ENCODE data around the gene ANKRD33B. TPM values are rescaled to one million over a fixed set of nuclear protein-coding genes. Genes with fewer than 3 reads are reported as not detected.
"Not testable (repeated sequence)": the region's sequence is repeated elsewhere in the genome, so short reads cannot be mapped to it uniquely, and the experiment has no call there.

Gene ANKRD33B
- total RNA-seq, 1 donor = 10.8 TPM

DNA sequence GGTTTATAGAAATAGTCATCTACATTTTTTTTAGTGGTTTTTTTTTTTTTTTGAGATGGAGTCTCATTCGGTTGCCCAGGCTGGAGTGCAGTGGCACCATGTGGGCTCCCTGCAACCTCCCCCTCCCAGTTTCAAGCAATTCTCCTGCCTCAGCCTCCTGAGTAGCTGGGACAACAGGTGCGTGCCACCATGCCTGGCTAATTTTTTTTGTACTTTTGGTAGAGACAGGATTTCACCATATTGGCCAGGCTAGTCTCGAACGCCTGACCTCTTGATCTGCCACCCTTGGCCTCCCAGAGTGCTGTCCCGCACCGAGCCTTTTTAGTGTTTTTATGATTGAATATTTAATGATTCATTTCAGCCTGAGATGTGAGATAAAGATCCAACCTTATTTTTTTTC, 27.3 kb downstream of the ANKRD33B start:
- DNase-seq (ENCODE audit: low read depth in 2 of 3, low spot score in 2 of 3) = no peak

DNA sequence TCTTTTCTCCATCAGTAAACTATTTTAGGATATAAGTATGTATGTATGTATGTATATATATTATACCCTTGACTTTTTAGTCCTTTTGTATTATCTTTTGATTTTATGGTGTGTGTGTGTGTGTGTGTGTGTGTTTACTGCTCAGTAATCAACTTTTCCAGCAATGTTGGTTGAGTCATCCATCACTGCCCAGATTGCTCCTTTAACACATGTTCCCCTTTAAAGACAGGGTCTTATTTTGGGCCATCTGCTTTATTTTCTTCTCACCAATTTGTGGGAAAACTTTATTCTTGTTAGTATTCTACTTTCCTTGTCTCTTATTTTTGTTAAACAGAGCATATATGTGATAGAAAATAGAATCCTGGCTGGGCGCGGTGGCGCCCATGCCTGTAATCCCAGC, 28.1 kb downstream of the ANKRD33B start:
- no peak for DNase-seq (ENCODE audit: low read depth in 2 of 3, low spot score in 2 of 3)

DNA sequence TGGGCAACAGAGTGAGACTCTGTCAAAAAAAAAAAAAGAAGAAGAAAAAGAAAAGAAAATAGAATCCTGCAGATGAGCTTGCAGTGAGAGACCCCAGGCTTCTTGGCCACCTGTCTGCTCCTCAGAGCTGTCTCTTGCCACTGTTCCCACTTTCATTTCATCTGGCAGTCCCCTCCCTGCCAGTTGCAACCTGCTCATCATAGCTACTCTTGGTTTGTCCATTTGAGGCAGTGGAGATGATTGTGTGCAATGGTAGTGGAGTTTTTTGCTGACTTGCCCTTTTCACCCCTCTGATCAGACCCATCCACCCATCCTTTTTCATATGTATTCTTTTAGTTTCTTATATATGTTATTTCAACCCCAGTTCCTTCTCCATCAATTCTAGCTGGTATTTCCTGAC, 28.7 kb downstream of the ANKRD33B start:
- DNase-seq (ENCODE audit: low read depth in 2 of 3, low spot score in 2 of 3) = no peak

DNA sequence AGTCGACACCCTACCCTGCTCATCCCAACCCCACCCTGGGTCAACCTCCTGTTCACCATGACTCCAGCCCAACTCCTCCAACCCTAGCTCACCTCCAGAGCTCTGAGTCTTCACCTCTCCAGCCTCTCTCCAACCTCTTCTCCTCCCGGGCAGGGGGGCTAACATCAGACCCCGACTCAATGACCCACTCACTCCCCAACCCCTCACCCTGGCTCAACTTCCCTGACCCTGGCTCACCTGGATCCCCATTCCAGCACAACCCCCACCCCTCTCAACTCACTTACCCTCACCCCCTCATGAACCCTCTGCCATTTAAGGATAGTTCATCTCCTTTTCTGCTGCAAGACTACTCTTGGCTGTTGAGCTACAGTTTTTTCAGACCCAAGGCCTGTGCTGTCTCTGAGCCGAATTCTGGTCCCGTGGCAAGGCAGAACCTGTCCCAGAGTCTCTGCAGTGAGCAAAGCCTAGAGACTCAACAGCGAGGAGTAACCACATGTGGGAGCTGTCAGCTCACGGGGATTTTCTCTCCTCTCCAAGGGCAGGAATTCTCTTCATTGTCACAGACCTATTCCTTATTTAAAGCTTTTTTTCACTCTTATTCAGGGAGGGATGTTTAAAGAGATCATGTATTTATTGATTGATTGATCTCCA, 29.8 kb downstream of the ANKRD33B start:
- DNase-seq (ENCODE audit: low read depth in 2 of 3, low spot score in 2 of 3) = no peak

DNA sequence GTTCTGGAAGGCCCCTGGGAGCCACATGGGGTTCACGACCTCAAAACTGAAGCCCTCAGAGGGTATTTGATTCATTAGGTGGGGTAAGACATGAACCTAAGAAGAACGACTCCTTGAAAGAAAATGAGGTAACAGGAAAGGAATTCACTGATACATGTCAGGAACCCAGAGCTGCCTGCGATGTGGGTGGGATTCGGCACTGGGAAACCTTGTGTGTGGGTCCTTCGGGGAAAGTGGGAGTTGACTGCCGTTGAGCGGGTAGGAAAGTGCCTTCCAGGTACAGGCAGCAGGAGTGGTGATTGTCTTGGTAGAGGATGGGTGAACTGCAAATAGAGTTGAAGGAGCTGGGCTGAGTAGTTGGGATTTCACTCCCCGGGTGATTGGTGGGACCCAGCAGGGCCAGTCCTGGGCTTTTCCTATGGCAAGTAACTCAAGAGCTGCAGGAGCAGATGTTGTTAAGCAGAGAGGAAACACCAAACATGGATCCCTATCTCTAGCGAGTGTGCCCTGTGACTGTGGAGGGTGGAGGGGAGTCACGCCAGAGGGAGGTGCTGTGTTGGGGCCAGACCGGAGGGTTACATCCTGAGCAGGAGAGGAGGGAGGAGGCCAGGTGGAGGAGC, 30.8 kb downstream of the ANKRD33B start:
- DNase-seq (ENCODE audit: low read depth in 2 of 3, low spot score in 2 of 3) = no peak

DNA sequence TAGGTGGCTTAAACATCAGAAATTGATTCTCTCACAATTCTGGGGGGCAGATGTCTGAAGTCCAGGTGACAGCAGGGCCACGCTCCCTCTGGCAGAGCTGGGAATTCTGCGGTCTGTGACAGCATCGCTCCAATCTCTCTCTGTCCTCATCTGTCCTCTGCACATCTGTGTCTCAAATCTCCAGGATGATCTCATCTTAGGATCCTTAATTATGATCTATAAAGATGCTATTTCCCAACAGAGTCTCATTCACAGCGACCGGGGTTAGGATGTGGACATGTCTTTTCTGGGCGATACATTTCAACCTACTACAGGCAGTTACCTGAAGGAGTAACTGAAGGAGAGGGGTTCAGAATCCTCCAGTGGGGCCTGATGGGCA, 31.4 kb downstream of the ANKRD33B start:
- no peak for DNase-seq (ENCODE audit: low read depth in 2 of 3, low spot score in 2 of 3)

DNA sequence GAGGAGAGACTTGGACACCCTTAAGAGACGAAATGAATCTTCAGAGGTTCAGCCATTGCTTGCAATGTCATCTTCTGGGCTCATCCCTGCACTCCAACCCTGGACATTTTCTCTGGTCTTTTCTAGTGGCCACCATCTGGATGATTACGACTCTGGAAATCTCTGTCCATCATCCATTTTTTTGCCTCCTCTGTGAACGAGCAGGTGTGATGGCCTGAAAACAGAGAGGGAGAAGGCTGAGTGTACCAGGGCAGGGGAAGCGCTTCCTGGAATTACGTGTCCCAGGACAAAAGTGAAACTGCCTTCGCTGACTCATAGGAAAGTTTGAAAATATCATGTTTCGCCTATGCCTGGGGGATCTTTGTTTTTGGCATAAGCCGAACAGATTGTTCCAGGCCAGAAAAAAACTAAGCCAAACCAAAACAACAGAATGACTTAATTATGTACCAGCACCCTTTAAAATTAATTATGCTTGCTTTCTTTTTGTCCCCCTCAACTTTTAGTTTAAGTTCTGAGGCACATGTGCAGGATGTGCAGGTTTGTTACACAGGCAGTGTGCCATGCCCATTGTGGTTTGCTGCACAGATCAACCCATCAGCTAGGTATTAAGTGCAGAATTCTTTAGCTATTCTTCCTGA, 31.9 kb downstream of the ANKRD33B start:
- peak in 2 of 3 donors; percentile 49 to 65 for DNase-seq (ENCODE audit: low read depth in 2 of 3, low spot score in 2 of 3)

DNA sequence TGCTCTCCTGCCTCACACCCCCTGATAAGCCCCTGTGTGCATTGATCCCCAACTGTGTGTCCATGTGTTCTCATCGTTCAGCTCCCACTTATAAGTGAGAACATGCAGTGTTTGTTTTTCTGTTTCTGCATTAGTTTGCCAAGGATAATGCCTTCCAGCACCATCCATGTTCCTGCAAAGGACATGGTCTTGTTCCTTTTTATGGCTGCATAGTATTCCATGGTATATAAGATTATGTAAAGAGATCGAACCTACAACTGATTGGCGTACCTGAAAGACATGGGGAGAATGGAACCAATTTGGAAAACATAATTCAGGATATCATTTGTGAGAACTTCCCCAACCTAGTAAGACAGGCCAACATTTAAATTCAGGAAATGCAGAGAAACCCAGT, 32.4 kb downstream of the ANKRD33B start:
- no peak for DNase-seq (ENCODE audit: low read depth in 2 of 3, low spot score in 2 of 3)

DNA sequence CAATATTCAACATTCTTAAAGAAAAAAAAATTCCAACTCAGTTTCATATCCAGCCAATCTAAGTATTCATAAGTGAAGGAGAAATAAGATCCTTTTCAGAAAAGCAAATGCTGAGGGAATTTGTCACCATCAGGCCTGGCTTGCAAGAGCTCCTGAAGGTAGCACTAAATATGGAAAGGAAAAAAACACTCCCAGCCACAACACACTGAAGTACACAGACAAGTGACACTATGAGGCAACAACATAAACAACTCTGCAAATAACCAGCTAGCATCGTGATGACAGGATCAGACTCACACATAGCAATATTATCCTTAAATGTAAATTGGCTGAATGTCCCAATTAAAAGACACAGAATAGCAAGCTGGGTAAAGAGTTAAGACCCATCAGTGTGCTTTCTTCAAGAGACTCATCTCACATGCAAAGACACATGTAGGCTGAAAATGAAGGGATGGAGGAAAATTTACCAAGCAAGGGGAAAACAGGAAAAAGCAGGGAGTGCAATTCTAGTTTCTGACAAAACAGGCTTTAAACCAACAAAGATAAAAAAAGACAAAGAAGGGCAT, 33.1 kb downstream of the ANKRD33B start:
- DNase-seq (ENCODE audit: low read depth in 2 of 3, low spot score in 2 of 3) = no peak

DNA sequence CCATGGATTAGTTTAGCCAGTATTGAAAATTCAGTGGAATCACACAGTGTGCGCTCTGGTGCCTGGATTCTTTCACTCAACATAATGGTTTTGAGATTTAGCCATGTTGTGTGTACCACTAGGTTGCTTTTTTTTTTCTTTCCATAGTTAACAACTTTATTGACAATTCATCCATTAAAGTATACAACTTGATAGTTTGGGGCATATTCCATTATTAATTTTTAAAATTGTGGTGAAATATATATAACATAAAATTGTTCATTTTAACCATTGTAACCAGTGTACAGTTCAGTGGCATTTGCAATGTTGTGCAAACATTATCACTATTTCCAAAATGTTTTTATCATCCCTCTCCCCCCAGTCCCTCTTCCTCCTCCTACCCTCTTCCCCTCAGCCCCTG, 35.2 kb downstream of the ANKRD33B start:
- DNase-seq (ENCODE audit: low read depth in 2 of 3, low spot score in 2 of 3) = no peak

DNA sequence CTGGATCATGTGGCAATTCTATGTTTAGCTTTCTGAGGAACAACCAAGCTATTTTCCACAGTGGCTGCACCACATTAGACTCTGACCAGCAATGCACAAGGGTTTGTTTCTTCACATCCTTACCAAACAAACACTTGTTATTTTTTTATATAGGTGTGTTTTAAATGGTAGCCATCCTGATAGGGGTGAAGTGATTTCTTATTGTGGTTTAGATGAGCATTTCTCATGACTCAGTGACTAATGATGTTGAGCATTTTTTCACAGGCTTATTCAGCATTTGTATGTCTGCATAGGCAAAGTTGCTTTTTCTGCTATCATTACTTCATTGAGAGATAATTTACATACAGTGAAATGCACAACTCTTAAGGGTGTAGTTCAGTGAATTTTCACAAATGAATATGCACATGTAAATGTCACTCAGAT, 36.0 kb downstream of the ANKRD33B start:
- DNase-seq (ENCODE audit: low read depth in 2 of 3, low spot score in 2 of 3) = no peak

DNA sequence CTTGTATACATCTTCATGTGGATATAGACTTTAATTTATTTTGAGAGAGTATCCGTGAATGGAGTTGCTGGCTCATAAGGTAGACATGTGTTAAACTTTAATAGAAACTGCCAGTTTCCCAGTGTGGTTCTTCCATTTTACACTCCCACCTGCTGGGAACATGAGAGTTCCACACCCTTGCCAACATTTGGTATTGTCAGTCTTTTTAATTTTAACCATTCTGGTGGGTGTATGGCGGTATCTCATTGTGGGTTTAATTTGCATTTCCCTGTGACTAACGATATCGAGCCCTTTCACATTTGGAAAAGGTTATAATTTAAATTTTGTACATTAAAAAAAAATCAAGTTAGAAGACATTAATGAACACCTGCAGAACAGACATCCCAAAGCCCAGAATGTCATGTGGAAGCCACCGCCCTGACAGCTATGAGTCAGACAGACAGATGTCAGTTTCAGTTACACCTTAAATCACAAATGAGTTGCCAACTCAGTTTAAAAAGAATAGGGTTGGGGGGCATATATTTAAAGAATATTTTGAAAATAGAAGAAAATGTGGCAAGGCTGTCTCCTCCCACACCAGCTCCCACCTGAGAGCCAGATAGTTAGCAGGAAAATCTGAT, 36.9 kb downstream of the ANKRD33B start:
- no peak for DNase-seq (ENCODE audit: low read depth in 2 of 3, low spot score in 2 of 3)

DNA sequence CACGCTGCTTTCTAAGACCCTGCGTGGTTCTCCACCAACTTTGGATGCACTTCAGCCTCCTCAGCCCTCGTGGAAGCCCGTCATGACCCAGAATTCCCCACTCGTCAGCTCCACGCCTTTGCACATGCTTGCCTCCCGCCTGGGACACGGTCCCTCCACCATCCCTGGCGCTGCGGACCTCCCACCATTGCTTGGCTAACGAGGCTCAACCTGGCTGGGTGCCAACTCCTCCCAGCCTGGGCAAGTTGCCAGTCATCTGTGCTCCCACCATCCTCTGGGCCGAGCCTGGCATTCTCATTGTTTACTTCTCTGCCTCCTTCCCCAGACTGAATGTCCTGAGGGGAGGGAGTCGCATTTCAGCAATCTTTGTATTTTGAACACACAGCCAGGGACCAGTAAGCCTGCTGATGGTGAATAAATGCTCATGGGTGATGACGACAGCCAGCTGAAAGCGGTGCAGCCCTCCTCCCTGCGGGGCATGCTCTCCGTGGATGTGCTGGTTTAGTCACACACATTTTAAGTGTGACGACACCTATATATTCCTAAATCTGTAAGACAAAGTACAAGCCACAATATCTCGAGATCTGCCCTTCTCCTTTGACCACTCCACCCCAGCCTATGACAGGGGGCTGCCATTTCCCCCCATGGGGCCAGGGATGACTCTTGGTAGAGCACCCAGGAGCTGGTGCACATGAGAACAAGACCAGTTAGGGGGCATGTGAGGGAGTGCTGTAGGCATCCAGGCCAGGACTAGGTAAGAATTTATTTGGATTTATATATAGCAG, 37.6 kb downstream of the ANKRD33B start:
- no peak for DNase-seq (ENCODE audit: low read depth in 2 of 3, low spot score in 2 of 3)

DNA sequence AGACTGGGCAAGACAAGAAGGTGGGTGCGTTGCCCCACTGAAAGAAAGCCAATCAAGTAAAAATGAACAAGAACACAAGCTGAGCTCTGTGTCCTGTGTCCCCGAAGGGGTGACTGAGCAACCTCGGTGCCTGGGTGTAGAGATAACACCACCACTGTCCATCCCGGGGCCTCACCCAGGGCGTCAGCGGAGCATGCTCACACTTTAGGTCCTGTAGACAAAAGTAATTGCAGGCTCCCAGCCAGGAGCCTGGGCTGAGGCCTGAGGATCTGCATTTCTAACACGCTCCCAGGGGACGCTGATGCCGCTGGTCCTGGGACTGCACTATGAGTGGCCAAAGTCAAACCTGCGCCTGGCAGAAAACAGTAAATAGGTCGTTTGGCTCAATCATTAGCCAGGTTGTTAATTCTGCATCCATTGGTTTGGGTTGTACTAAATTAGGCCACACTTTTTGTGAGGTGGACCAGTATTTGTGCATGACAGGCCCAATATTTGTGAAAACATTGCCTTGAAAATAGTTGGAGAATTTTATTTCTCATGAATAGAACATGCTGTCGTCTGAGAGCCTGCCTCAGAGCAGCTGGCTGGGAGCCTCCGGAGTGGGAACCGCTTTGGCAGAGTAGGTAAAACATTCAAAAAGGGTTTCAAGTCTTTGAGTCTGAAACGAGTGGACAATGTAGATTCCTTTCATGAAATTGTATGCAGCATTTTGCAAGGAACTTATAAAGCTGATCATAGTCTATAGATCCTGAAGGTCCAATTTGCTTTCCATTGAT, 38.3 kb downstream of the ANKRD33B start:
- DNase-seq (ENCODE audit: low read depth in 2 of 3, low spot score in 2 of 3) = no peak

DNA sequence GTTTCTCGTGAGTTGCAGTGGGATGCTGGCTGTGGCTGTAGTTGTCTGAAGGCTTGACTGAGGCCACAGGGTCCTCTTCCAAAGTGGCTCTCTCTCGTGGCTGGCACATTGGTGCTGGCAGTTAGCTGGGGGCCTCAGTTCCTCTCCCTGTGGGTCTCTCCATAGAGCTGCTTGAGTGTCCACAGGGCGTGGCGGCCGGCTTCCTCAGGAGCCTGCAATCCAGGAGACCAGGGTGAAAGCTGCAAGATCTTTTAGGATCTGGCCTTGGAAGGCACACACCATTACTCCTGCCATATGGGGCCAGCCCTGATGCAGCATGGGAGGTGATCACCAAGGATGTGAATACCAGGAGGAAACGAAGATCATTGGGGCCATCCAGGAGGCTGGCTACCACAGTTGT, 41.1 kb downstream of the ANKRD33B start:
- no peak for DNase-seq (ENCODE audit: low read depth in 2 of 3, low spot score in 2 of 3)

DNA sequence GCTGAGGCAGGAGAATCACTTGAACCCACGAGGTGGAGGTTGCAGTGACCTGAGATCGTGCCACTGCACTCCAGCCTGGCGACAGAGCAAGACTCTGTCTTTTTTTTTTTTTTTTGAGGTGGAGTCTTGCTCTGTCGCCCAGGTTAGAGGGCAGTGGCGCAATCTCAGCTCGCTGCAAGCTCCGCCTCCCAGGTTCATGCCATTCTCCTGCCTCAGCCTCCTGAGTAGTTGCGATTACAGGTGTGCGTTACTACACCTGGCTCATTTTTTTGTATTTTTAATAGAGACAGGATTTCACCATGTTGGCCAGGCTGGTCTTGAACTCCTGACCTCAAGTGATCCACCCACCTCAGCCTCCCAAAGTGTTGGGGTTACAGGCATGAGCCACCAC, 42.8 kb downstream of the ANKRD33B start:
- DNase-seq (ENCODE audit: low read depth in 2 of 3, low spot score in 2 of 3) = not testable (repeated sequence)

DNA sequence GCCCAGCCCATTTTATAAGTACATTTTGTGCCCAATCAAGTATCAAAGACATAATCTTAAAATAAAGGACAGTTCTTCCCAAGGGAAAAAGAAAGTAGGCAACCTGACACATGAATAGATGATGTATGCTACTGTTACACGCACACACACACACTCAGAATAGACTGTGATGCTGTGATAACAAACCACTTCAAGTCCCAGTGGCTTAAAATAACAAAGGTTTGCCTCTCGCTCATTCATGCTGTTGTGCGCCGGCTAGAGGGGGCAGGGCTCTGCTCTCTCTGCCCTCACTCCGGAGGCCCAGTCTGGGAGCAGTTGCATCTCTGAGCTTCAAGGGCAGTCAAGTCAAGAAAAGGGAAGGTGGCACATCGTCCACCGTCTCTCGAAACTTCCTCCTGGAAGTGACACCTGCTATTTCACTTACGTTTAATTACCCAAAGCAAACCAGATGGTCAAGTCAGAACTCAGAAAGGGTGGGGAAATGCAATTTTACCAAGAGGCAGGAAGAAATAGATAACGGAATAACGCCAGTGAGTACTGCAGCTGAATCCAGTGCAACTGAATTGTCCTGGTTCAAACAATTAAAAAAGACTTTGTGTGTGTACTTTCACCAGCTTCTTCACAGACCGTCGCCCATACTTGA, 43.3 kb downstream of the ANKRD33B start:
- peak in 2 of 3 donors; percentile 78 for DNase-seq (ENCODE audit: low read depth in 2 of 3, low spot score in 2 of 3)

DNA sequence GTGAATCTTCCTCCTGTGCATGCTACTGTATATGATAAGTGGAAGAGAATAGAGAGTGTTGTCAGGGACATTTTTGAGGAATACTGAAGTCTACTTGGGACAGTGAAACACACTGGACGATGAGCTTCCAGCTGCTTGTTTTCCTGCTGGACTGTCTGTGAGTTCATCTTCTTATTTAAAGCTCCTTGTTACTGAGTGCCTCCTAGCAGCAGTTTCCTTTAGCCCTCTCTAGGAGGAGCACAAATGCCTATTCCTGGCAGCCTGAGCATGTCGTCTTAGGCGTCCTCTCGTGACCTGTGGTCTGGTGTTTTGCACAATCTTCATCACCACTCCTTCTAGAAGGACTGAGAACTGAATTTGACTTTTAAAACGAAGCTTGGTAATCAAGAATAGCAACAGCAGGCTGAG, 43.8 kb downstream of the ANKRD33B start:
- DNase-seq (ENCODE audit: low read depth in 2 of 3, low spot score in 2 of 3) = peak in 2 of 3 donors; percentile 84

DNA sequence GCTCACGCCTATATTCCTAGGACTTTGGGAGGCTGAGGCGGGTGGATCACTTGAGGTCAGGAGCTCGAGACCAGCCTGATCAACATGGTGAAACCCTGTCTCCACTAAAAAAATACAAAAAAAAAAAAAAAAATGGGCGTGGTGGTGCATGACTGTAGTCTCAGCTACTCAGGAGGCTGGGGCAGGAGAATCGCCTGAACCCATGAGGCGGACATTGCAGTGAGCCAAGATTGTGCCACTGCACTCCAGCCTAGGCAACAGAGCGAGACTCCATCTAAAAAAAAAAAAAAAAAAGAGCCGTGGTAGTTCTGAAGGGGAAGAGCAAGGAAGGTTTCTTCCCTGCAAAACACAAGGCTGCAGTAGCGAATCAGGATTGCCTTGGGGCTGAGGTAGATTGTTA, 44.2 kb downstream of the ANKRD33B start:
- DNase-seq (ENCODE audit: low read depth in 2 of 3, low spot score in 2 of 3) = not testable (repeated sequence)

Measured in hematopoietic multipotent progenitor cell (in vitro differentiated cells).